ENCODE results near the gene PDE3A. TPM values are rescaled to one million over a fixed set of nuclear protein-coding genes. Genes with fewer than 3 reads are reported as not detected.
"Not testable (repeated sequence)": the region's sequence is repeated elsewhere in the genome, so short reads cannot be mapped to it uniquely, and the experiment has no call there.

PDE3A gene
- total RNA-seq, 2 donors from 2014 or later: not detected

GRCh38 chr12:20383612-20384011 lies 15.3 kb downstream of the PDE3A start:
- no peaks in the 10 kb centered on the region for H3K4me1 Mint-ChIP-seq (ENCODE audit: low read depth)
- no peak overlapping the region for H3K4me3 Mint-ChIP-seq
- H3K27ac Mint-ChIP-seq: no peak overlapping the region

DNA sequence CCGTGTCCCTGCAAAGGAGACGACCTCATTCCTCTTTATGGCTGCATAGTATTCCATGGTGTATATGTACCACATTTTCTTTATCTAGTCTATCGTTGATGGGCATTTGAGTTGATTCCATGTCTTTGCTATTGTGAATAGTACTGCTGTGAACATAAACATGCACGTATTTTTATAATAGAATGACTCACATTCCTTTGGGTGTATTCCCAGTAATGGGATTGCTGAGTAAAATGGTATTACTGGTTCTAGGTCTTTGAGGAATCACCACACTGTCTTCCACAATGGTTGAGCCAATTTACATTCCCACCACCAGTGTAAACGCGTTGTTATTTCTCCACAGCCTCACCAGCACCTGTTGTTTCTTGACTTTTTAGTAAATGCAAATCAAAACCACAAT lies 16.5 kb downstream of the PDE3A start:
- H3K4me3 Mint-ChIP-seq; H3K9me3 Mint-ChIP-seq; H3K27me3 Mint-ChIP-seq (ENCODE audit: low read depth); H3K36me3 Mint-ChIP-seq (ENCODE audit: insufficient read depth in 2 of 2); H3K27ac Mint-ChIP-seq; H3K4me1 Mint-ChIP-seq (ENCODE audit: low read depth); ATAC-seq (replicated peaks in 1 of 2); DNase-seq: not testable (repeated sequence)

More at GRCh38 chr12:20383612-20384011, 15.3 kb downstream of the PDE3A start:
- no peaks in the 10 kb centered on the region for H3K27me3 Mint-ChIP-seq (ENCODE audit: low read depth)
- DNase-seq (no peak), ATAC-seq (replicated peaks in 1 of 2) (no peak)
- H3K36me3 Mint-ChIP-seq (ENCODE audit: insufficient read depth in 2 of 2): no peaks in the 10 kb centered on the region
- H3K9me3 Mint-ChIP-seq: peaks cover 0 to 3% of the 10 kb centered on the region in 2 donors

DNA sequence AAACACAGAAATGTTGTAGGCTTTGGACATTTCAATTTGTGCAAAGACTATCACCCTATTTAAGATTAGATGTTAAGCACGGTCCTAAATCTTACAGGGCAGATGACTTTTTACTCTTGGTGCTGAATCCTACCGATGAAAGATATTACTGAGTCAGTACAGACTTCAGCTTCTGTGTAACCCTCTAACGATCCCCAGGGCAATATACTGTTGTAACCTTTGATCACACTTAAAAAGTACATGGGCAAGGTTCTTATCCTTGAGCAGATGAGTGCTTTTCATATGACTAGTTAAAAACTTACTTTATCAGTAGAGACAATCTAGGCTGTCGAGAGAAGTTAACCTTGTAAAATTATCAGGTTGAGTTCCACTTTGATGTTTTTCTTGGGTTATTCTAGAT lies 22.5 kb downstream of the PDE3A start:
- ATAC-seq (replicated peaks in 1 of 2): no peak
- Mint-ChIP-seq H3K9me3 (no peaks in the 10 kb centered on the region), H3K4me3 (no peak overlapping the region), H3K27ac (no peak overlapping the region), H3K27me3 (ENCODE audit: low read depth) (no peaks in the 10 kb centered on the region), H3K36me3 (ENCODE audit: insufficient read depth in 2 of 2) (no peaks in the 10 kb centered on the region), H3K4me1 (ENCODE audit: low read depth) (no peaks in the 10 kb centered on the region)
- no peak for DNase-seq

DNA sequence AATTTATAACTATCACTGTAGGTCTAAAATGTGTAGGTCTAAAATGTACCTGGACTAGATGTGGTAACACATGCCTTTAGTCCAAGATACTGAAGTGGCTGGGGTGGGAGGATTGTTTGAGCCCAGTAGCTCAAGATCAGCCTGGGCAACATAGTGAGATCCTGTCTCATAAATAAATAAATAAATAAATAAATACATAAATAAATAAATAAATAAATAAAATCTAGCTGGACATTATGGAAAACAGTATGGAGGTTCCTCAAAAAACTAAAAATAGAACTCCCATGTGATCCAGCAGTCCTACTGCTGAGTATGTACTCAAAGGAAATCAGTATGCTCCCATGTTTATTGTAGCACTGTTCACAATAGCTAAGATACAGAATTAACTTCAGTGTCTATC lies 24.0 kb downstream of the PDE3A start:
- DNase-seq: no peak
- ATAC-seq (replicated peaks in 1 of 2): no peak
- Mint-ChIP-seq H3K4me1 (ENCODE audit: low read depth) (no peaks in the 10 kb centered on the region), H3K9me3 (no peaks in the 10 kb centered on the region), H3K27ac (no peak overlapping the region), H3K4me3 (no peak overlapping the region), H3K36me3 (ENCODE audit: insufficient read depth in 2 of 2) (no peaks in the 10 kb centered on the region), H3K27me3 (ENCODE audit: low read depth) (no peaks in the 10 kb centered on the region)

DNA sequence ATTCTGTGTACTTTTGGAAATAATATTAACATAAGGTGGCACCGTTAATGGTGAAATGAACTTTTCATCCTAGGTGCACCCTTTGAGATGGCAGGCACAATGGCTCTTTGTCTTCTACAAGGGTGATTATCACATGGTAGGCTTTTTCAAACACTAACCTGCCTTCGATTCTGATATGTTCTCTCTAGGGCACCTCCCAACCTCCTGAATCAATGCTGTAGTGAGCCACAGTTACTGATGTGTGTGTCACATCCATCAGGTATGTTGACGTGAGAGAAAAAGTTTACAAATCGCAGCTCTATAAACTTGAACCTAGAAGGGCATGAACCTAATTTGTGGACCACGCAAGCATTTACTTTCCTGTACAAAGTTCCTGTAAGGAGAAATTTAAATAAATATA lies 25.4 kb downstream of the PDE3A start:
- H3K4me1 Mint-ChIP-seq (ENCODE audit: low read depth): no peaks in the 10 kb centered on the region
- no peak overlapping the region for H3K4me3 Mint-ChIP-seq
- no peaks in the 10 kb centered on the region for H3K36me3 Mint-ChIP-seq (ENCODE audit: insufficient read depth in 2 of 2)
- no peaks in the 10 kb centered on the region for H3K9me3 Mint-ChIP-seq
- no peak overlapping the region for H3K27ac Mint-ChIP-seq
- no peak for ATAC-seq (replicated peaks in 1 of 2)
- no peak for DNase-seq
- no peaks in the 10 kb centered on the region for H3K27me3 Mint-ChIP-seq (ENCODE audit: low read depth)

- ATAC-seq (replicated peaks in 1 of 2): no peak
- no peak for DNase-seq
- H3K4me3 Mint-ChIP-seq: no peak overlapping the region
- H3K4me1 Mint-ChIP-seq (ENCODE audit: low read depth): no peaks in the 10 kb centered on the region
- no peaks in the 10 kb centered on the region for H3K36me3 Mint-ChIP-seq (ENCODE audit: insufficient read depth in 2 of 2)
- no peak overlapping the region for H3K27ac Mint-ChIP-seq
- H3K27me3 Mint-ChIP-seq (ENCODE audit: low read depth): no peaks in the 10 kb centered on the region
- H3K9me3 Mint-ChIP-seq: peaks cover 0 to 1% of the 10 kb centered on the region in 2 donors
These were observed 27.6 kb downstream of the PDE3A start for GRCh38 chr12:20395791-20396550.

GRCh38 chr12:20398686-20399085 lies 30.3 kb downstream of the PDE3A start:
- no peak for ATAC-seq (replicated peaks in 1 of 2)
- Mint-ChIP-seq H3K9me3 (peaks cover 0 to 1% of the 10 kb centered on the region in 2 donors), H3K4me3 (no peak overlapping the region), H3K36me3 (ENCODE audit: insufficient read depth in 2 of 2) (no peaks in the 10 kb centered on the region), H3K4me1 (ENCODE audit: low read depth) (no peaks in the 10 kb centered on the region), H3K27me3 (ENCODE audit: low read depth) (no peaks in the 10 kb centered on the region), H3K27ac (no peak overlapping the region)
- no peak for DNase-seq

- H3K27me3 Mint-ChIP-seq (ENCODE audit: low read depth): no peaks in the 10 kb centered on the region
These were observed 31.7 kb downstream of the PDE3A start for GRCh38 chr12:20400003-20400402.

DNA sequence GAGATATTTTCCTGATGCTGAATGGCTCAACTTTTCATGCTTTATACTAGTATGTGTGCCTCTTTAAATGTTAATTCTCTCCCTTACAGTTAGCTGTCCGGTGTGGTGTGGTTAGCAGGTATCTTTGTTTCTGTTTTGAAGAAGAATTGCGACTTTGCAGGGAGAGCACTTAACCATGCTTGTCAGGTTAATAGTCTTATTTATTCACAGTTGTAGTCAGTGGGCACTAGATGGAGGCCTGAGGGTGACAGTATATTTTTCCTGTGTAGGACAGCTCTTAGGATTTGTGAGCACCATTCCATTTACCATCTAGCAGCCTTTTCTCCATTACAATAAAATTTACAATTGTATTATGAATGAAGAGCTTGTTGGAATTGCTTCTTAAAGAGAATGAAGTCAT lies 34.9 kb downstream of the PDE3A start:
- H3K27me3 Mint-ChIP-seq (ENCODE audit: low read depth): no peaks in the 10 kb centered on the region
- DNase-seq: no peak
- peaks cover 0 to 1% of the 10 kb centered on the region in 2 donors for H3K9me3 Mint-ChIP-seq
- no peak overlapping the region for H3K4me3 Mint-ChIP-seq
- ATAC-seq (replicated peaks in 1 of 2): no peak
- no peaks in the 10 kb centered on the region for H3K36me3 Mint-ChIP-seq (ENCODE audit: insufficient read depth in 2 of 2)
- H3K27ac Mint-ChIP-seq: no peak overlapping the region
- no peaks in the 10 kb centered on the region for H3K4me1 Mint-ChIP-seq (ENCODE audit: low read depth)

More at GRCh38 chr12:20400003-20400402, 31.7 kb downstream of the PDE3A start:
- no peak overlapping the region for H3K4me3 Mint-ChIP-seq
- H3K27ac Mint-ChIP-seq: no peak overlapping the region
- no peaks in the 10 kb centered on the region for H3K4me1 Mint-ChIP-seq (ENCODE audit: low read depth)
- DNase-seq: no peak
- peaks cover 0 to 1% of the 10 kb centered on the region in 2 donors for H3K9me3 Mint-ChIP-seq
- H3K36me3 Mint-ChIP-seq (ENCODE audit: insufficient read depth in 2 of 2): no peaks in the 10 kb centered on the region
- no peak for ATAC-seq (replicated peaks in 1 of 2)

- Mint-ChIP-seq H3K4me3 (no peak overlapping the region), H3K4me1 (ENCODE audit: low read depth) (no peaks in the 10 kb centered on the region), H3K36me3 (ENCODE audit: insufficient read depth in 2 of 2) (no peaks in the 10 kb centered on the region), H3K27me3 (ENCODE audit: low read depth) (no peaks in the 10 kb centered on the region), H3K9me3 (peaks cover 0 to 1% of the 10 kb centered on the region in 2 donors), H3K27ac (no peak overlapping the region)
- no peak for DNase-seq
- no peak for ATAC-seq (replicated peaks in 1 of 2)
These were observed 36.4 kb downstream of the PDE3A start for GRCh38 chr12:20404576-20405346.

GRCh38 chr12:20409607-20410377 lies 41.5 kb downstream of the PDE3A start:
- no peak overlapping the region for H3K4me3 Mint-ChIP-seq
- no peak for DNase-seq
- H3K27ac Mint-ChIP-seq: no peak overlapping the region
- H3K4me1 Mint-ChIP-seq (ENCODE audit: low read depth): no peaks in the 10 kb centered on the region
- H3K36me3 Mint-ChIP-seq (ENCODE audit: insufficient read depth in 2 of 2): no peaks in the 10 kb centered on the region
- no peaks in the 10 kb centered on the region for H3K27me3 Mint-ChIP-seq (ENCODE audit: low read depth)
- H3K9me3 Mint-ChIP-seq: no peaks in the 10 kb centered on the region
- ATAC-seq (replicated peaks in 1 of 2): no peak

DNA sequence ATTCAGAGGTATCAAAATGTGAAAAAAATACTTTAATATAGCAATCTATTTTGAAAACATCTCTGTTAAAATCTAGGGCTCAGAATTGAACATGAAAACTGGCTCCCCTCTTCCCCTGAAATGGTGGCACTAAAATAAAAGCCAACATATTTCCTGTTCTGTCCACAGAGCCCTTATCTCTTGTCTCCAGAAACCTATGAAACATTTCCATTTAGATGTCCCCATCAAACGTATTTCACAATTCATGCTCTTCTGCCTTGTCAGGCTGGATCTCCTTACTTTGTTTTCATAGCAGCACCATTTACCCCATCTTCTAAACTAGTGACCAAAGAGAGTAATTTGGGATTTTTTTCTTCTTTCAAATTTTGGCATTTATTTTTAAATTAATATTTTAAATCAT lies 42.4 kb downstream of the PDE3A start:
- Mint-ChIP-seq H3K27me3 (ENCODE audit: low read depth) (no peaks in the 10 kb centered on the region), H3K4me3 (no peak overlapping the region), H3K9me3 (no peaks in the 10 kb centered on the region), H3K27ac (no peak overlapping the region), H3K4me1 (ENCODE audit: low read depth) (no peaks in the 10 kb centered on the region), H3K36me3 (ENCODE audit: insufficient read depth in 2 of 2) (no peaks in the 10 kb centered on the region)
- DNase-seq (no peak), ATAC-seq (replicated peaks in 1 of 2) (no peak)

DNA sequence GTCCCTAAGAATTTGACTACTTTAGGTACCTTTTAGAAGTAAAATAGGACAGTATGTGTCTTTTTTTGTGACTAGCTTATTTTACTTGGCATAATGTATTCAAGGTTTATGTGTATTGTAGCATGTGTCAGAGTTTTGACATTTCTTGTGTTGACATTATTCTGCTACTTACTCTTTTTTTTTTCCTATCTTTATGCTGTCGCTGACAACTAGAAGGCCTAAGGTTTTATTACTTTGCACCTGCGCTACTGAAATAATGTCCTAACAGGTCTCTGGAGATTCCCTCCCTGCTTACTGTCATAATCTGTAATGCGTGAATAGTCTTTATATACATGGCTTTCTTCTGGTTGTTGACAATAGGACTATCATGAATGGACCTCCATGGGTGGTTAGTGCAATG lies 43.0 kb downstream of the PDE3A start:
- Mint-ChIP-seq H3K4me1 (ENCODE audit: low read depth) (no peaks in the 10 kb centered on the region), H3K4me3 (no peak overlapping the region), H3K27me3 (ENCODE audit: low read depth) (no peaks in the 10 kb centered on the region), H3K9me3 (no peaks in the 10 kb centered on the region), H3K27ac (no peak overlapping the region), H3K36me3 (ENCODE audit: insufficient read depth in 2 of 2) (no peaks in the 10 kb centered on the region)
- DNase-seq (no peak), ATAC-seq (replicated peaks in 1 of 2) (no peak)

Data from activated T-cell treated with anti-CD3 and anti-CD28 coated beads, Interleukin-2, amount 50 U/mL, for 72 hours (primary cell).